HFF-Myc (cell line): ENCODE data around the gene FSIP1.

Source experiments
- DNase-seq: peaks from one replicate; pipeline ENCODE4 v3.0.0-alpha.2; 2011; ENCODE audit warnings: low read depth; ENCODE audit errors: extremely low read depth
- H3K4me3 ChIP-seq: replicated peaks from 2 replicates; pipeline ENCODE4 v1.5.1; 2011; ENCODE audit warnings: low read depth, mild to moderate bottlenecking, control low read depth, low read length
- CTCF ChIP-seq: IDR thresholded peaks from 2 replicates; pipeline ENCODE4 v1.5.1; 2012; ENCODE audit warnings: mild to moderate bottlenecking, low read depth, low read length, control low read depth; ENCODE audit errors: missing control alignments

The FSIP1 gene

GRCh38 chr15:39774688-39775267, 7.9 kb downstream of the FSIP1 start:
- DNase-seq = no peak
- no peak for TF ChIP-seq CTCF
- H3K4me3 ChIP-seq = no peak overlapping the region

- TF ChIP-seq CTCF = no peak
- no peak for DNase-seq
- H3K4me3 ChIP-seq = no peak overlapping the region
These were observed 11.6 kb downstream of the FSIP1 start for GRCh38 chr15:39770748-39771689.

GRCh38 chr15:39767921-39768320, 14.7 kb downstream of the FSIP1 start:
- no peak for TF ChIP-seq CTCF
- no peak overlapping the region for H3K4me3 ChIP-seq
- DNase-seq = no peak

GRCh38 chr15:39761006-39761405, 21.6 kb downstream of the FSIP1 start:
- no peak for TF ChIP-seq CTCF

GRCh38 chr15:39756806-39757522, 25.7 kb downstream of the FSIP1 start:
- no peak overlapping the region for H3K4me3 ChIP-seq
- peak; percentile 43 for DNase-seq
- TF ChIP-seq CTCF = peak; percentile 61

More at GRCh38 chr15:39761006-39761405, 21.6 kb downstream of the FSIP1 start:
- H3K4me3 ChIP-seq = no peak overlapping the region
- DNase-seq = no peak

GRCh38 chr15:39752991-39753390, 29.6 kb downstream of the FSIP1 start:
- TF ChIP-seq CTCF = no peak
- no peak for DNase-seq
- H3K4me3 ChIP-seq = no peak overlapping the region
